Right cardiac atrium (tissue), 5 donors: ENCODE results near the gene GALNT9. TPM values are rescaled to one million over a fixed set of nuclear protein-coding genes. Genes with fewer than 3 reads are reported as not detected.

Experiments used
- ATAC-seq, 2 donors: fragments of 200-7000 bp; cut with Tn5 transposase; one replicate each; pipeline versions ENCODE4 v1.8.0 to v1.9.1; 2020; ENCODE audit warnings: moderate library complexity in 2 of 2, mild to moderate bottlenecking in 1 of 2
- DNase-seq, 3 donors: peaks; one replicate each; pipeline ENCODE4 v3.0.0-alpha.2; 2020
- H3K27ac ChIP-seq: one replicate; pipeline ENCODE4 v1.5.1; 2013; ENCODE audit warnings: mild to moderate bottlenecking, low read length, control low read depth, moderate library complexity
- H3K27me3 ChIP-seq: one replicate; pipeline ENCODE4 v1.6.1; 2013; ENCODE audit not compliant: control insufficient read depth, insufficient read depth
- H3K4me1 ChIP-seq: one replicate; pipeline ENCODE4 v1.6.1; 2013; ENCODE audit warnings: low read length; ENCODE audit not compliant: control insufficient read depth, insufficient read depth
- H3K4me3 ChIP-seq: one replicate; pipeline ENCODE4 v1.5.1; 2013; ENCODE audit warnings: low read length, control low read depth
- H3K9me3 ChIP-seq: one replicate; pipeline ENCODE4 v1.6.1; 2013; ENCODE audit warnings: low read length; ENCODE audit not compliant: control insufficient read depth
- WGBS: extraction: QIAGEN DNeasy Blood & Tissue Kit; methylation state at CpG from one replicate; pipeline ENCODE4 v1.1.7; 2013; 5-methylcytosine and 5-hydroxymethylcytosine counted together
- intact Hi-C, 4 donors: fragments of 100-400 bp; cut with DNase I; formaldehyde crosslinking; loops; one replicate each; pipeline versions ENCODE4 v1.11.0 to v1.14.0; 2022 to 2023
- polyA plus RNA-seq: library from polyadenylated mRNA; stranded (reverse); fragments of 200-250 nt; gene quantifications from one replicate; pipeline ENCODE4 v1.2.3, GENCODE V29; 2013
- total RNA-seq, 4 donors: library from RNA; stranded (reverse); fragmentation: NEBNext Ultra II Directional; extraction: Animal tissue kit (Norgen Biotek cat#: 25700); gene quantifications; one replicate each; pipeline ENCODE4 v1.2.1, GENCODE V29; 2021
- donor health status: healthy with polysubstance abuse.
- donor health status: DM: no; HTN: yes; CAD: no.
- donor health status: DM: no; HTN: no; CAD: no.
- donor health status: DM: no; HTN: yes; CAD: no; lungs with severe emphysema.
- donor health status: DM: yes; HTN: yes; CAD: no.

The GALNT9 gene
- total and polyA plus RNA-seq, 5 donors: 0.05 to 0.21 (median 0.14) TPM; not detected in 2

- intact Hi-C loops: loop anchor here in 2 of 4 donors (10.0 kb wide), 2 partner anchors 258 to 458 kb away; partner anchors contain the start of genes LRCOL1 (in 2 of the 2) and P2RX2 (in 2 of the 2)
- WGBS: 88% methylated on average over 8 of the region's 8 CpGs
These were observed 172.6 kb downstream of the GALNT9 start for GRCh38 chr12:132156573-132157325.

GRCh38 chr12:132155771-132156572 lies 173.4 kb downstream of the GALNT9 start:
- H3K9me3 ChIP-seq: no peaks in the 10 kb centered on the region
- 97% methylated on average over 10 of the region's 10 CpGs for WGBS
- no peak overlapping the region for H3K27ac ChIP-seq
- no peaks in the 10 kb centered on the region for H3K4me1 ChIP-seq
- no peak for DNase-seq
- ATAC-seq: no peak
- intact Hi-C loops: loop anchor here in 2 of 4 donors (10.0 kb wide), 2 partner anchors 259 to 459 kb away; partner anchors contain the start of genes LRCOL1 (in 2 of the 2) and P2RX2 (in 2 of the 2)
- H3K27me3 ChIP-seq: no peaks in the 10 kb centered on the region
- H3K4me3 ChIP-seq: no peak overlapping the region

More at GRCh38 chr12:132156573-132157325, 172.6 kb downstream of the GALNT9 start:
- no peaks in the 10 kb centered on the region for H3K27me3 ChIP-seq
- DNase-seq: no peak
- no peak overlapping the region for H3K4me3 ChIP-seq
- H3K27ac ChIP-seq: no peak overlapping the region
- no peak for ATAC-seq
- no peaks in the 10 kb centered on the region for H3K4me1 ChIP-seq
- no peaks in the 10 kb centered on the region for H3K9me3 ChIP-seq

DNA sequence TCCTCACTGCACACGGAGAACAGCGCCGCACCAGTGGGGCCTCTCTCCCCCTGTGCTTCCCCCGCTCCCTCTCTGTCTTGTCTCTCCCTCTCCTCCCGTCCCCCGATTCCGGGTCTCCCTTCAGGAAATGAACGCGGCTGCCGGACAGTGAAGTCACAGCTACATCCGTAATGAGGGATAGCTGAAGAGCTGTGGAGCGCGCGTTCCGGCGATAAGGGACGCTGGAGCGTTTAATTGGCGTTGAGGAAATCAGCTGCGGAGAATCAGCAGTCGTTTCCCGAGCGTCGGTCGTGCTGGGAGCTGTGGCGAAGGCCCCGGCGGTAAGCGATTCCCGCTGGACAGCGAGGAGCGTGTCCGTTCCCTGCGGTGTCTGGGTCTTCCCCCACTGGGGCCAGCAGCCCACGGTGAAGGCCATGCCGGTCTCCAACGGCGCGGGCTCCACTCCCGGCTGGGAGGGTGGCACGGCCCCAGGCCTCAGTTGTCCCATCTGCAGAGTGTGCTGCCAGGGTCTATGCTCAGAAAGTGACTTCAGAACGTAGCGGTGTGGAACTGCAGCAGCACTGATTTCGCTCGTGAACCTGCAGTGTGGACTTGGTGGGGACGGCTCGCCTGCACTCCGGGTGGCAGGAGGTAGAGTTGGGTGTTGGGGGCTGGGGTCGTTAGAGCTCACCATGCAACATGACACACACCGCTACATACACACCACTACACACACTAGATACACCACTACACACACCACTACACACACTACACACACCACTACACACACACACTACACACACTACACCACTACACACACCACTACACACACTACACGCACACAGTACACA lies 174.2 kb downstream of the GALNT9 start:
- peak; percentile 10 to 45 (median 34) for DNase-seq

GRCh38 chr12:132154341-132154761 lies 175.0 kb downstream of the GALNT9 start:
- H3K9me3 ChIP-seq: no peaks in the 10 kb centered on the region
- no peak overlapping the region for H3K4me3 ChIP-seq
- WGBS: 64% methylated on average over 21 of the region's 21 CpGs
- intact Hi-C loops: loop anchor here in 3 of 4 donors (5.0 to 10.0 kb wide), 3 partner anchors 260 to 460 kb away; partner anchors contain the start of genes LRCOL1 (in 2 of the 3) and P2RX2 (in 2 of the 3)
- peak in 2 of 3 donors; percentile 13 to 62 for DNase-seq
- no peaks in the 10 kb centered on the region for H3K27me3 ChIP-seq
- no peaks in the 10 kb centered on the region for H3K4me1 ChIP-seq
- no peak for ATAC-seq
- no peak overlapping the region for H3K27ac ChIP-seq

More for the DNA sequence above, 174.2 kb downstream of the GALNT9 start:
- intact Hi-C loops: loop anchor here in 3 of 4 donors (5.0 to 10.0 kb wide), 3 partner anchors 260 to 460 kb away; partner anchors contain the start of genes LRCOL1 (in 2 of the 3) and P2RX2 (in 2 of the 3)
- Histone ChIP-seq H3K4me1 (no peaks in the 10 kb centered on the region), H3K9me3 (no peaks in the 10 kb centered on the region), H3K27ac (no peak overlapping the region), H3K4me3 (no peak overlapping the region), H3K27me3 (no peaks in the 10 kb centered on the region)
- 76% methylated on average over 51 of the region's 51 CpGs for WGBS
- ATAC-seq: no peak

GRCh38 chr12:132153501-132154340 lies 175.7 kb downstream of the GALNT9 start:
- 35% methylated on average over 41 of the region's 41 CpGs for WGBS
- DNase-seq: peak; percentile 68 to 88 (median 85)
- intact Hi-C loops: loop anchor here in 3 of 4 donors (5.0 to 10.0 kb wide), 3 partner anchors 261 to 461 kb away; partner anchors contain the start of genes LRCOL1 (in 2 of the 3) and P2RX2 (in 2 of the 3)

GRCh38 chr12:132152953-132153352 lies 176.4 kb downstream of the GALNT9 start:
- intact Hi-C loops: loop anchor here in 3 of 4 donors (5.0 to 10.0 kb wide), 3 partner anchors 262 to 462 kb away; partner anchors contain the start of genes LRCOL1 (in 2 of the 3) and P2RX2 (in 2 of the 3)
- DNase-seq (peak in 1 of 3 donors; percentile 55), ATAC-seq (no peak)
- no peak overlapping the region for H3K27ac ChIP-seq
- H3K4me1 ChIP-seq: no peaks in the 10 kb centered on the region
- H3K27me3 ChIP-seq: no peaks in the 10 kb centered on the region
- 92% methylated on average over 20 of the region's 20 CpGs for WGBS
- no peak overlapping the region for H3K4me3 ChIP-seq
- no peaks in the 10 kb centered on the region for H3K9me3 ChIP-seq

More at GRCh38 chr12:132153501-132154340, 175.7 kb downstream of the GALNT9 start:
- H3K4me3 ChIP-seq: no peak overlapping the region
- H3K27me3 ChIP-seq: no peaks in the 10 kb centered on the region
- H3K9me3 ChIP-seq: no peaks in the 10 kb centered on the region
- H3K27ac ChIP-seq: no peak overlapping the region
- no peaks in the 10 kb centered on the region for H3K4me1 ChIP-seq
- ATAC-seq: peak; percentile 90 to 91

GRCh38 chr12:132152411-132152821 lies 177.0 kb downstream of the GALNT9 start:
- intact Hi-C loops: loop anchor here in 3 of 4 donors (5.0 to 10.0 kb wide), 3 partner anchors 262 to 462 kb away; partner anchors contain the start of genes LRCOL1 (in 2 of the 3) and P2RX2 (in 2 of the 3)

DNA sequence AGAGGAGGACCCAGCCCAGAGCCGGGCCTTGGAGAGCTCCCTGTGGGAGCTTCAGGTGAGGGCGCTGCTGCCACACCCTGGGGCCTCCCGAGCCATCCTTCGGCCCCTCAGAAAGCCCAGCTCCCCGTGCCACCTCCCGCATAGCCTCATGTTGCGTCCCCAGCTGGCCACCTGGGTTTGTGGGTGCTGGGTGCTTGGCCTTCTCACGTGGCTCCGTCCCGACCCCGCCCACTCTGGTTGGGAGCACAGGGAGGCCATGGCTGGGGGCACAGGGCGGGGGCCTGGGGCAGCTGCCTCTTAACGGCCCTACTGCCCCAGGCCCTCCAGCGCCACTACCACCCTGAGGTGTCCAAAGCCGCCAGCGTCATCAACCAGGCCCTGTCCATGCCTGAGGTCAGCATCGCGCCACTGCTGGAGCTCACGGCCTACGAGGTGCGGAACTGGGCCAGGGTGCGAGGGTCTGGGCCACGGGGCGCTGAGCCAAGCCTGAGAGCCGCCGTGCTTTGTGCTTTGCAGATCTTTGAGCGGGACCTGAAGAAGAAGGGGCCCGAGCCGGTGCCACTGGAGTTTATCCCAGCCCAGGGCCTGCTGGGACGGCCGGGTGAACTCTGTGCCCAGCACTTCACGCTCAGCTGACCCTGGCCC lies 177.5 kb downstream of the GALNT9 start:
- H3K9me3 ChIP-seq: no peaks in the 10 kb centered on the region
- H3K27ac ChIP-seq: no peak overlapping the region
- 90% methylated on average over 32 of the region's 32 CpGs for WGBS
- H3K4me1 ChIP-seq: no peaks in the 10 kb centered on the region
- ATAC-seq (no peak), DNase-seq (peak; percentile 19 to 65 (median 41))
- intact Hi-C loops: loop anchor here in 3 of 4 donors (5.0 to 10.0 kb wide), 3 partner anchors 263 to 463 kb away; partner anchors contain the start of genes LRCOL1 (in 2 of the 3) and P2RX2 (in 2 of the 3)
- H3K27me3 ChIP-seq: no peaks in the 10 kb centered on the region
- H3K4me3 ChIP-seq: no peak overlapping the region

More at GRCh38 chr12:132152411-132152821, 177.0 kb downstream of the GALNT9 start:
- no peak overlapping the region for H3K27ac ChIP-seq
- H3K4me3 ChIP-seq: no peak overlapping the region
- WGBS: 92% methylated on average over 9 of the region's 9 CpGs
- ATAC-seq: no peak
- H3K9me3 ChIP-seq: no peaks in the 10 kb centered on the region
- peak in 1 of 3 donors; percentile 51 for DNase-seq
- no peaks in the 10 kb centered on the region for H3K4me1 ChIP-seq
- H3K27me3 ChIP-seq: no peaks in the 10 kb centered on the region
